Neural progenitor cell (in vitro differentiated cells): ENCODE data around the gene DTNBP1.

ENCODE experiments used
- EZH2 ChIP-seq: fragments of 200-600 bp; sonication (generic); IDR thresholded peaks from 2 replicates; pipeline ENCODE4 v1.6.1; 2017; ENCODE audit warnings: antibody characterized with exemption, mild to moderate bottlenecking, moderate library complexity
- EZH2phosphoT487 ChIP-seq: fragments of 200-600 bp; sonication (generic); IDR thresholded peaks from 2 replicates; pipeline ENCODE4 v1.6.1; 2017; ENCODE audit warnings: antibody characterized with exemption
- TF ChIP-seq, protein P1 (sequence below): fragments of 200-600 bp; sonication (generic); IDR thresholded peaks from 2 replicates; pipeline ENCODE4 v1.5.1; 2017; ENCODE audit warnings: antibody characterized with exemption, mild to moderate bottlenecking

GRCh38 chr6:15562977-15563376 lies 99.9 kb downstream of the DTNBP1 start:
- TF ChIP-seq, protein P1, sequence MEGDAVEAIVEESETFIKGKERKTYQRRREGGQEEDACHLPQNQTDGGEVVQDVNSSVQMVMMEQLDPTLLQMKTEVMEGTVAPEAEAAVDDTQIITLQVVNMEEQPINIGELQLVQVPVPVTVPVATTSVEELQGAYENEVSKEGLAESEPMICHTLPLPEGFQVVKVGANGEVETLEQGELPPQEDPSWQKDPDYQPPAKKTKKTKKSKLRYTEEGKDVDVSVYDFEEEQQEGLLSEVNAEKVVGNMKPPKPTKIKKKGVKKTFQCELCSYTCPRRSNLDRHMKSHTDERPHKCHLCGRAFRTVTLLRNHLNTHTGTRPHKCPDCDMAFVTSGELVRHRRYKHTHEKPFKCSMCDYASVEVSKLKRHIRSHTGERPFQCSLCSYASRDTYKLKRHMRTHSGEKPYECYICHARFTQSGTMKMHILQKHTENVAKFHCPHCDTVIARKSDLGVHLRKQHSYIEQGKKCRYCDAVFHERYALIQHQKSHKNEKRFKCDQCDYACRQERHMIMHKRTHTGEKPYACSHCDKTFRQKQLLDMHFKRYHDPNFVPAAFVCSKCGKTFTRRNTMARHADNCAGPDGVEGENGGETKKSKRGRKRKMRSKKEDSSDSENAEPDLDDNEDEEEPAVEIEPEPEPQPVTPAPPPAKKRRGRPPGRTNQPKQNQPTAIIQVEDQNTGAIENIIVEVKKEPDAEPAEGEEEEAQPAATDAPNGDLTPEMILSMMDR = no peak
- TF ChIP-seq EZH2 (no peak), EZH2phosphoT487 (no peak)
